Adipocyte (in vitro differentiated cells): ENCODE data around the gene CRYBG2.
"Not testable (repeated sequence)": the region's sequence is repeated elsewhere in the genome, so short reads cannot be mapped to it uniquely, and the experiment has no call there.

Experiments
- DNase-seq: peaks from one replicate; pipeline ENCODE4 v3.0.0-alpha.2; 2015; ENCODE audit warnings: low read depth
- H3K27me3 ChIP-seq: replicated peaks from 2 replicates; pipeline ENCODE4 v1.7.0; 2013; ENCODE audit warnings: mild to moderate bottlenecking, low read length, moderate library complexity; ENCODE audit not compliant: control insufficient read depth, insufficient read depth
- H3K36me3 ChIP-seq: 2 replicates; pipeline ENCODE4 v1.7.0; 2013; ENCODE audit warnings: low read length, mild to moderate bottlenecking, moderate library complexity; ENCODE audit not compliant: control insufficient read depth, insufficient read depth, severe bottlenecking
- H3K4me1 ChIP-seq: 2 replicates; pipeline ENCODE4 v1.7.0; 2013; ENCODE audit warnings: mild to moderate bottlenecking, low read length, moderate library complexity; ENCODE audit not compliant: control insufficient read depth, insufficient read depth
- H3K4me3 ChIP-seq: 2 replicates; pipeline ENCODE4 v1.7.0; 2013; ENCODE audit warnings: mild to moderate bottlenecking, low read length, moderate library complexity
- H3K9ac ChIP-seq: 2 replicates; pipeline ENCODE4 v1.7.0; 2013; ENCODE audit warnings: mild to moderate bottlenecking, low read length, moderate library complexity
- H3K9me3 ChIP-seq: 2 replicates; pipeline ENCODE4 v1.7.0; 2013; ENCODE audit warnings: mild to moderate bottlenecking, low read length, moderate library complexity; ENCODE audit not compliant: control insufficient read depth

Gene CRYBG2

GRCh38 chr1:26315874-26316850 is 37.8 kb downstream of the CRYBG2 start:
- Histone ChIP-seq H3K36me3 (no peaks in the 10 kb centered on the region), H3K9me3 (no peaks in the 10 kb centered on the region), H3K4me3 (no peak overlapping the region), H3K4me1 (peaks cover 37% of the 10 kb centered on the region), H3K9ac (peak overlapping the region; percentile 64), H3K27me3 (no peaks in the 10 kb centered on the region)
- no peak for DNase-seq

DNA sequence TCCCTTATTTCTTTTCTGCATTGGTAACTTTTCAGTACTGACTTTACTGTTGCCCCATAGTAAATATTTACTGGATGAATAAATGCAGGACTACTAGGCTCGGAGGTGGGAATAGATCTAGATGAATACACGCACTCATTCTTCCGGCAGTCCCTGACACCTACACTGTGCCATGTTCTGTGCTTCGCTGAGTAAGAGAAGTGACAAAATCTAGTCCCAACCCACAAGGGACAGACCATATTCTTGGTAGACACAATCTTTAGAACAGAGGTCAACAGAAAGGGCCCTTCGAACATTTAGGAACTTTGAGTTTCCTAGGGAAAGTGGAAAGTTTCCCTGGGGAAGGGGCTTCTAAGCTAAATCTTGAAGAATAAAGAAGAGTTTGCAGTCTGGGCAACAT is 39.4 kb downstream of the CRYBG2 start:
- H3K9ac ChIP-seq: peak overlapping the region; percentile 64
- H3K4me3 ChIP-seq: no peak overlapping the region
- H3K9me3 ChIP-seq: no peaks in the 10 kb centered on the region
- H3K36me3 ChIP-seq: no peaks in the 10 kb centered on the region
- DNase-seq: no peak
- peaks cover 35% of the 10 kb centered on the region for H3K4me1 ChIP-seq
- H3K27me3 ChIP-seq: no peaks in the 10 kb centered on the region

- H3K4me1 ChIP-seq: peaks cover 22% of the 10 kb centered on the region
- H3K36me3 ChIP-seq, DNase-seq, H3K27me3 ChIP-seq, H3K4me3 ChIP-seq, H3K9me3 ChIP-seq, H3K9ac ChIP-seq: not testable (repeated sequence)
Observed at GRCh38 chr1:26307966-26308899, 45.7 kb downstream of the CRYBG2 start.

DNA sequence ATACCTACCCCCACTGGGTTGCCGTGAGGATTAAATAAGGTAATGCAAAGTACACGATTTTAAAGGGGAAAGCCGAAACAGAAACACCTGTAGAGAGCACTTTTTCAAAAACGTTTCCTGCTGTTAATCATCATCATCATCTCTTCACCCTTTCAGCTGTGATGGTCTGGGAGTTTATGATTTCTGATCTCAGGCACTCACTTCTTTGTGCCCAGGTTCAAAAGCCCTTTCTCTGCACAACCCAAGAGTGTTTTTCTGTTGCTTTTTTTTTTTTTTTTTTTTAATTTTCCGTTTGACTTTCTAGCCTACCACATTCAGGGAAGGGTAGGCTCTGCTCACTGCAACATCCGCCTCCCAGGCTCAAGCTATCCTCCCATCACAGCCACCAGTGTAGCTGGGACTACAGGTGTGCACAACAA is 46.6 kb downstream of the CRYBG2 start:
- Histone ChIP-seq H3K4me3 (peak overlapping the region; percentile 86), H3K4me1 (peaks cover 31% of the 10 kb centered on the region), H3K27me3 (no peaks in the 10 kb centered on the region), H3K36me3 (no peaks in the 10 kb centered on the region), H3K9me3 (no peaks in the 10 kb centered on the region), H3K9ac (peak overlapping the region; percentile 50)
- DNase-seq: no peak

DNA sequence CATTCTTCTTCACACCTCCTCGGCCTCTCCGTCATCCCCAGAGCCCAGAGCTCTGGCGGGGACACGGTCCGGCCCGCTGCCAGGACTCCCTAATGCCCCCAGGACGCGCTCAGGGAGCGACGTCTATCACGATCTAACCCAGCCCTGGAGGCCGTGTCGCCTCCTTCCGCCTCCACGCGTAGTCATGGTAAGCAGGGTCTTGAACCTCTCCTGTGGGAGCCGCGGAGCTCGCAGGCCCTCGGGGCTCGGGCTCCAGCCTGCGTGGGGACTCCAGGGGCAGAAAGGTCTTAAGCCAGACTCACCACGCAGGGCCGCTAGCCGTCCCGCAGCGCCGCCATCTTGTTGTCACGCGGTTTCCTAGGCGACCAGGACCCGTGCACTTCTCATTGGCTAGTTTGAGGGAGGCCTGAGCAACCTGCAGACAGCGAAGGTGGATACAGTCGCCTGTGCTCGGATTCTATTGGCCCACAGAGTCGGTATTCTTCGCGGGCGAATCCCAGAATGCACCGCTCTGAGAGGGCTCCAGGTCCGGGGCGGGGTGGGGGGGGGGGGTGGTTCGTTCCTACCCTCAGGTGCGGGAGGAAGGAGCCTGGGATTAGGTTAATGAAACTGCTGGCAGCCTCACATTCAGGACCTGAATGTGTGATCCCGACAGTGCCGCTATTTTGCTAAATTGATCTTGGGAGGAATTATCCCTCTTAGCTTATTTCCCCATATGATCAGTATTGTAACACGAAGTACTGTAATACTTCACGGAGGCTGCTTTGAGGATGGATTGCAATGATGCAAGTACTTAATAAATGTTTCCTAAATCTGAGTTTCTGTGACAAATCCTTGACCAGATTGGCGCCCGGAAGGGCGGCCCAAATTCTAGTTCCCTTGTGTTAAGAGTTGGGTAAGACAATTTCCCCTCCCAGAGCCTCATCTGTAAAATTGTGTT is 47.4 kb downstream of the CRYBG2 start, which contains the start of gene UBXN11:
TSS of gene UBXN11 (minus strand) at position 347 of the 940 bp plus-strand sequence. CDS start 3,753 bp downstream, outside the sequence.
- H3K4me3 ChIP-seq: peak within 1 kb of the TSS; percentile 86
- peaks cover 39% of the 10 kb centered on the region for H3K4me1 ChIP-seq
- peak within 1 kb of the TSS; percentile 87 for H3K9ac ChIP-seq
- no peaks in the 10 kb centered on the region for H3K36me3 ChIP-seq
- H3K9me3 ChIP-seq: no peaks in the 10 kb centered on the region
- no peaks in the 10 kb centered on the region for H3K27me3 ChIP-seq
- peak; percentile 91 for DNase-seq

DNA sequence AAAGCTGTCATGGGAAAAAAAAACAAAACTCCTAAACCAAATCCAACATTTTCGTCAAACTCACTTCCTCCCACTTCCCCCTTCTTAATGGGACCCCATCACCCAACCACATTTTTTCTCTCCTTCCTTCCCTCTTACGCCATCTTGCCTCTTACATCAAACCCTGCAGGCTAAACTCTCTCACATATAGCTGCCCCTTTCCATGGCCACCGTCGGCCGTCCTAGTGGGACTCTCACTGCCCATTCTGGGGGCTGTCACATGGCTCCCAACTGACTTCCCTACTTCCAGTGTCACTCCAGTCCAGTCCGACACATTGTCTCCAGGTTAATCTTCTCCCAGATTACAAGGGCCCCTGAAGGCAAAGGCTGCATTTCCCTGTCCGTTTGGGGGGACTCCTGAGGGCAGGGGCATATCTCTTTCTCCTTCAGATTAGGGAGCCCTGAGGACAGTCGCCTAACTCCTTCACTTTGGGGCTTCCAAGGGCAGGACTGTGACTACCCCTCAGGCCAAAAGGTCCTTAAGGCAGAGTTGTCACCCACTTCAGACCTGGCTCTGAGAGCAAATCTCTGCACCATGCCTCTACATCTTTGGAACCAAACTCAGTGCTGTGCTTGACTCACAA is 48.2 kb downstream of the CRYBG2 start:
- H3K27me3 ChIP-seq: no peaks in the 10 kb centered on the region
- H3K4me3 ChIP-seq: peak overlapping the region; percentile 86

GRCh38 chr1:26302733-26303405 is 51.1 kb downstream of the CRYBG2 start:
- H3K9me3 ChIP-seq: no peaks in the 10 kb centered on the region
- peak overlapping the region; percentile 28 for H3K4me3 ChIP-seq
- no peaks in the 10 kb centered on the region for H3K27me3 ChIP-seq
- peaks cover 47% of the 10 kb centered on the region for H3K4me1 ChIP-seq
- DNase-seq: peak; percentile 44
- peak overlapping the region; percentile 70 for H3K9ac ChIP-seq
- H3K36me3 ChIP-seq: no peaks in the 10 kb centered on the region

More for the DNA sequence above, 48.2 kb downstream of the CRYBG2 start:
- H3K4me1 ChIP-seq: peaks cover 47% of the 10 kb centered on the region
- H3K9ac ChIP-seq: peak overlapping the region; percentile 87
- no peak for DNase-seq
- no peaks in the 10 kb centered on the region for H3K9me3 ChIP-seq
- no peaks in the 10 kb centered on the region for H3K36me3 ChIP-seq

DNA sequence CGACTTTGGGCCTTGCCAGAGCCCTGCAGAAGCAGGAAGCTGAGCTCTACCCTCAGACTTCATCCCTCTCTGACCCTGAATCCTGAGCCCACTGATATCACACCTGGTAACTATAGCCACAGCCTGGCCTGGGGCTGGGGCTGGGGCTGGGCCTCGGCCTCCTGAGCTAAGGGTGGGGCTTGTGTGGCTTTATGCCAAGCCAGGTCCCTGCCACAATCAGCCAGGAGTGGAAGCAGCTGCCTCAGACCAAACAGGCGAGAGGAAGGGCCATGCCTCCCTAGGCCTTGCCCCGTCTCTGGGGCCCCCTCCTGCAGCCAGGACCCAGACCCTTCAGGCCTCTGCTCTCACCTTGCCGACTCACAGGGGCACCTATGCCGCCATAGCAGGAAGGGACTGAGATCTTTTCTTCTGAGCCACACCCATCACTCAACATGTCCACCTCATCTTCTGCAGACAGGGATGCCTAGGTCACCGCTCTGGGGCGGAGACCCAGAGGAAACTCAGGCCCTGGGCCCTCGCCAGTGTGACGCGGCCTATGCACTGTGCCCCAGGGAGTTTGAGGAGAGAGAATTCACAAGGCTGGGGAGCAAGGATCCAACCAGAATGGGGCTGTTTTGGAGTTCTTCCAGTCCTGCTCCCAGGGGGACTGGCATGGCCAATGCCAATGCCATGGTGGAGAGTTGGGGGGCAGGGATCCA is 53.2 kb downstream of the CRYBG2 start:
- Histone ChIP-seq H3K4me3 (no peak overlapping the region), H3K27me3 (no peaks in the 10 kb centered on the region), H3K4me1 (peaks cover 35% of the 10 kb centered on the region), H3K36me3 (peaks cover 13% of the 10 kb centered on the region), H3K9me3 (no peaks in the 10 kb centered on the region), H3K9ac (no peak overlapping the region)
- no peak for DNase-seq

DNA sequence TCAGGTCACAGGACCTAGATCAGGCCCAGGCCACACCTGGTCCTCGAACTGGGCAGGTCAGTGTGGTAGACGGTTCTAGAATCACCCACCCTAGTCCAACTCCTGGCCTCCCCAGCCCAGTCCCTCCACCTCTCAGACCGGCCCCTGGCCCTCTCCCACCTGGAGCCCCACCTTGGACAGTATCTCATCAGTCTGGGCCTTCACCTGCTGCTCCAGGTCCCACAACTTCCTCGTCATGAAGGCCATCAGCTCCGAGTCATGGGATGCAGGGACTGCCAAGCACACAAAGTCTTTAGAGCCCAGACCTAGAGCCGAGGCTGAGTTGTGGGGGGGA is 56.2 kb downstream of the CRYBG2 start:
- Histone ChIP-seq H3K27me3 (no peaks in the 10 kb centered on the region), H3K9ac (no peak overlapping the region), H3K36me3 (peaks cover 22% of the 10 kb centered on the region), H3K4me1 (peaks cover 20% of the 10 kb centered on the region), H3K4me3 (no peak overlapping the region), H3K9me3 (no peaks in the 10 kb centered on the region)
- DNase-seq: no peak
